HEK293T (cell line): Measurements from ENCODE around the gene MAP2K2.

ENCODE experiments used
- CTCF ChIA-PET: fragments of 350-600 bp; formaldehyde crosslinking; extraction: SDS; loops from one replicate; lab custom pipeline; 2021; ENCODE audit warnings: antibody characterized with exemption, inconsistent platforms; lab: Yijun Ruan, JAX
- POLR2A ChIA-PET: fragments of 350-600 bp; formaldehyde crosslinking; extraction: SDS; loops from one replicate; lab custom pipeline; 2020; ENCODE audit warnings: antibody characterized with exemption, inconsistent platforms; lab: Yijun Ruan, JAX
- DNase-seq: peaks from one replicate; pipeline ENCODE4 v3.0.0; 2012; ENCODE audit warnings: mixed read lengths; ENCODE audit errors: extremely low spot score
- ARNT ChIP-seq: fragments of 450-650 bp; IDR thresholded peaks from 2 replicates; pipeline ENCODE4 v1.6.1; 2017; ENCODE audit warnings: mild to moderate bottlenecking
- BHLHE40 ChIP-seq: fragments of 450-650 bp; IDR thresholded peaks from 2 replicates; pipeline ENCODE4 v1.6.1; 2016; ENCODE audit warnings: mild to moderate bottlenecking, moderate library complexity, borderline replicate concordance
- CTBP1 ChIP-seq: fragments of 450-650 bp; IDR thresholded peaks from 2 replicates; pipeline ENCODE4 v1.6.1; 2016; ENCODE audit warnings: borderline replicate concordance
- ELF4 ChIP-seq: fragments of 450-650 bp; IDR thresholded peaks from 2 replicates; pipeline ENCODE4 v1.6.1; 2017; ENCODE audit warnings: antibody characterized with exemption
- FOXA1 ChIP-seq: fragments of 450-650 bp; IDR thresholded peaks from 2 replicates; pipeline ENCODE4 v1.6.1; 2016; ENCODE audit warnings: mild to moderate bottlenecking
- FOXM1 ChIP-seq: fragments of 450-650 bp; IDR thresholded peaks from 2 replicates; pipeline ENCODE4 v1.6.1; 2017; ENCODE audit warnings: mild to moderate bottlenecking, borderline replicate concordance
- HDGF ChIP-seq: fragments of 450-650 bp; IDR thresholded peaks from 2 replicates; pipeline ENCODE4 v1.6.1; 2017; ENCODE audit warnings: antibody characterized with exemption, borderline replicate concordance
- L3MBTL2 ChIP-seq: fragments of 450-650 bp; conservative IDR thresholded peaks from 2 replicates; pipeline ENCODE4 v1.6.1; 2016; ENCODE audit warnings: mild to moderate bottlenecking
- LEF1 ChIP-seq: fragments of 450-650 bp; IDR thresholded peaks from 2 replicates; pipeline ENCODE4 v1.6.1; 2017; ENCODE audit warnings: mild to moderate bottlenecking, borderline replicate concordance
- NFRKB ChIP-seq: fragments of 450-650 bp; IDR thresholded peaks from 2 replicates; pipeline ENCODE4 v1.6.1; 2016; ENCODE audit warnings: mild to moderate bottlenecking, moderate library complexity
- PKNOX1 ChIP-seq: fragments of 450-650 bp; IDR thresholded peaks from 2 replicates; pipeline ENCODE4 v1.6.1; 2016
- SP1 ChIP-seq: fragments of 450-650 bp; IDR thresholded peaks from 2 replicates; pipeline ENCODE4 v1.6.1; 2017
- TARDBP ChIP-seq: fragments of 450-650 bp; IDR thresholded peaks from 2 replicates; pipeline ENCODE4 v1.6.1; 2016
- ZNF384 ChIP-seq: fragments of 450-650 bp; IDR thresholded peaks from 2 replicates; pipeline ENCODE4 v1.6.1; 2016

The MAP2K2 gene

GRCh38 chr19:4042064-4042730 lies 81.7 kb downstream of the MAP2K2 start:
- CTCF ChIA-PET: no interaction called here
- POLR2A ChIA-PET: no interaction called here

More at GRCh38 chr19:4042064-4042730, 81.7 kb downstream of the MAP2K2 start:
- no peak for TF ChIP-seq FOXA1
- no peak for TF ChIP-seq TARDBP
- TF ChIP-seq SP1: no peak
- no peak for TF ChIP-seq BHLHE40
- TF ChIP-seq FOXM1: no peak
- no peak for TF ChIP-seq ELF4
- no peak for TF ChIP-seq L3MBTL2
- no peak for TF ChIP-seq CTBP1
- TF ChIP-seq ARNT: no peak
- no peak for TF ChIP-seq NFRKB
- no peak for TF ChIP-seq PKNOX1
- TF ChIP-seq LEF1: no peak
- TF ChIP-seq HDGF: no peak
- no peak for TF ChIP-seq ZNF384
- DNase-seq: no peak
